ENCODE measurements around the gene EPOP. TPM values are rescaled to one million over a fixed set of nuclear protein-coding genes. Genes with fewer than 3 reads are reported as not detected.

Gene EPOP
- total and polyA plus RNA-seq, 2 of the 13 experiments (the other 11 are each of a cell fraction or from before 2014, with no cell fraction given): 14.7 to 37.8 TPM

DNA sequence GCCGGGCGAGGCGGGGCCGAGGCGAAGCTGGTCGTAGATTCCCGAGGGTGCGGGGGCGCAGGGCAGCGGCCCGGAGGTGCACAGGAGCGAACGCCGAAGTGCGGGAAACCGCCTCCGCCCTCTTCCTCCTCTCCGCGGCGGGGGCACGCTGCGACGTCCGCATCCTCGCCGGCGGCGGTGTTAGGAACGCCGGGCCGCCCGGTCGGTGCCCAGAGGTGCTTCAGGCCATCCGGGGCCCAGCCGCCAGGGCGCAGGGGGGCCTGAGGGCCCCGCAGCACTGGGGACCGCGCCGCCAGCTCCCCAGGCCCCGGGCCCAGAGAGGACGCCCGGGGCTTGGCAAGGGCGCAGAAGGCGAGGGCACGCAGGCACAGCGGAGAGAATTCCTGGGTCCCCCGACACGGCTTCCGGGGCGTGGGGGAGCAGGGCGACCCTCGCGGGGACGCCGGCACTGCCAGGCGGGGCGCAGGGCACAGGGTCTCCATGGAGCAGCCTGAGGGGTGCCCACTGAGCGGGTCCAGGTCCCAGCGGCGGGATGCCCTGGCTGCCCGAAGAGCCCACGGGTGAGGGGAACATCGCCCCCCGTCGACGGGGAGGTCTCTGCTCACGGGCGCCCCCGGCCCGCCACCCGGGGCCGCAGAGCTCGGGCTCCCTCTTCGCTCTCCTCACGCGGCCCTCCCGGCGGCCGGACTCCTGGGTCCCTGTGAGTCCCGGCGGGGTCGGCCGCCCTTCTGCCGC lies 576 bp downstream of the EPOP start (continued):
- no peak for TF ChIP-seq XRCC5 (optimal IDR thresholded peaks at IDR 0.05; ENCODE audit: low read length)
- TF ChIP-seq, protein P1, sequence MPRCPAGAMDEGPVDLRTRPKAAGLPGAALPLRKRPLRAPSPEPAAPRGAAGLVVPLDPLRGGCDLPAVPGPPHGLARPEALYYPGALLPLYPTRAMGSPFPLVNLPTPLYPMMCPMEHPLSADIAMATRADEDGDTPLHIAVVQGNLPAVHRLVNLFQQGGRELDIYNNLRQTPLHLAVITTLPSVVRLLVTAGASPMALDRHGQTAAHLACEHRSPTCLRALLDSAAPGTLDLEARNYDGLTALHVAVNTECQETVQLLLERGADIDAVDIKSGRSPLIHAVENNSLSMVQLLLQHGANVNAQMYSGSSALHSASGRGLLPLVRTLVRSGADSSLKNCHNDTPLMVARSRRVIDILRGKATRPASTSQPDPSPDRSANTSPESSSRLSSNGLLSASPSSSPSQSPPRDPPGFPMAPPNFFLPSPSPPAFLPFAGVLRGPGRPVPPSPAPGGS (CRISPR knock-in tag; IDR thresholded peaks at IDR 0.05): no peak
- TF ChIP-seq MXD4 (CRISPR knock-in tag; IDR thresholded peaks at IDR 0.05): no peak; the same call in 1 of the 2 replicates
- TF ChIP-seq KLF9 (CRISPR knock-in tag; IDR thresholded peaks at IDR 0.05; ENCODE audit: low read depth): no peak
- no peak; the same call in 1 of the 2 replicates for TF ChIP-seq PHF8 (CRISPR knock-in tag; IDR thresholded peaks at IDR 0.05)
- TF ChIP-seq, protein P2, sequence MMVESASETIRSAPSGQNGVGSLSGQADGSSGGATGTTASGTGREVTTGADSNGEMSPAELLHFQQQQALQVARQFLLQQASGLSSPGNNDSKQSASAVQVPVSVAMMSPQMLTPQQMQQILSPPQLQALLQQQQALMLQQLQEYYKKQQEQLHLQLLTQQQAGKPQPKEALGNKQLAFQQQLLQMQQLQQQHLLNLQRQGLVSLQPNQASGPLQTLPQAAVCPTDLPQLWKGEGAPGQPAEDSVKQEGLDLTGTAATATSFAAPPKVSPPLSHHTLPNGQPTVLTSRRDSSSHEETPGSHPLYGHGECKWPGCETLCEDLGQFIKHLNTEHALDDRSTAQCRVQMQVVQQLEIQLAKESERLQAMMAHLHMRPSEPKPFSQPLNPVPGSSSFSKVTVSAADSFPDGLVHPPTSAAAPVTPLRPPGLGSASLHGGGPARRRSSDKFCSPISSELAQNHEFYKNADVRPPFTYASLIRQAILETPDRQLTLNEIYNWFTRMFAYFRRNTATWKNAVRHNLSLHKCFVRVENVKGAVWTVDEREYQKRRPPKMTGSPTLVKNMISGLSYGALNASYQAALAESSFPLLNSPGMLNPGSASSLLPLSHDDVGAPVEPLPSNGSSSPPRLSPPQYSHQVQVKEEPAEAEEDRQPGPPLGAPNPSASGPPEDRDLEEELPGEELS (CRISPR knock-in tag; IDR thresholded peaks at IDR 0.05): no peak
- TF ChIP-seq, protein P3, sequence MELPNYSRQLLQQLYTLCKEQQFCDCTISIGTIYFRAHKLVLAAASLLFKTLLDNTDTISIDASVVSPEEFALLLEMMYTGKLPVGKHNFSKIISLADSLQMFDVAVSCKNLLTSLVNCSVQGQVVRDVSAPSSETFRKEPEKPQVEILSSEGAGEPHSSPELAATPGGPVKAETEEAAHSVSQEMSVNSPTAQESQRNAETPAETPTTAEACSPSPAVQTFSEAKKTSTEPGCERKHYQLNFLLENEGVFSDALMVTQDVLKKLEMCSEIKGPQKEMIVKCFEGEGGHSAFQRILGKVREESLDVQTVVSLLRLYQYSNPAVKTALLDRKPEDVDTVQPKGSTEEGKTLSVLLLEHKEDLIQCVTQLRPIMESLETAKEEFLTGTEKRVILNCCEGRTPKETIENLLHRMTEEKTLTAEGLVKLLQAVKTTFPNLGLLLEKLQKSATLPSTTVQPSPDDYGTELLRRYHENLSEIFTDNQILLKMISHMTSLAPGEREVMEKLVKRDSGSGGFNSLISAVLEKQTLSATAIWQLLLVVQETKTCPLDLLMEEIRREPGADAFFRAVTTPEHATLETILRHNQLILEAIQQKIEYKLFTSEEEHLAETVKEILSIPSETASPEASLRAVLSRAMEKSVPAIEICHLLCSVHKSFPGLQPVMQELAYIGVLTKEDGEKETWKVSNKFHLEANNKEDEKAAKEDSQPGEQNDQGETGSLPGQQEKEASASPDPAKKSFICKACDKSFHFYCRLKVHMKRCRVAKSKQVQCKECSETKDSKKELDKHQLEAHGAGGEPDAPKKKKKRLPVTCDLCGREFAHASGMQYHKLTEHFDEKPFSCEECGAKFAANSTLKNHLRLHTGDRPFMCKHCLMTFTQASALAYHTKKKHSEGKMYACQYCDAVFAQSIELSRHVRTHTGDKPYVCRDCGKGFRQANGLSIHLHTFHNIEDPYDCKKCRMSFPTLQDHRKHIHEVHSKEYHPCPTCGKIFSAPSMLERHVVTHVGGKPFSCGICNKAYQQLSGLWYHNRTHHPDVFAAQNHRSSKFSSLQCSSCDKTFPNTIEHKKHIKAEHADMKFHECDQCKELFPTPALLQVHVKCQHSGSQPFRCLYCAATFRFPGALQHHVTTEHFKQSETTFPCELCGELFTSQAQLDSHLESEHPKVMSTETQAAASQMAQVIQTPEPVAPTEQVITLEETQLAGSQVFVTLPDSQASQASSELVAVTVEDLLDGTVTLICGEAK (IDR thresholded peaks at IDR 0.05): no peak
- TF ChIP-seq, protein P3 (CRISPR knock-in tag; IDR thresholded peaks at IDR 0.05): no peak
- TF ChIP-seq ATF7 (IDR thresholded peaks at IDR 0.05): no peak
- TF ChIP-seq ATF7 (CRISPR knock-in tag; IDR thresholded peaks at IDR 0.05): no peak
- no peak for TF ChIP-seq SMAD9 (CRISPR knock-in tag; IDR thresholded peaks at IDR 0.05)
- no peak for TF ChIP-seq STAG1 (CRISPR knock-in tag; IDR thresholded peaks at IDR 0.05)
- TF ChIP-seq SMARCE1 (IDR thresholded peaks at IDR 0.05; ENCODE audit: borderline replicate concordance): no peak
- no peak for TF ChIP-seq SIX4 (CRISPR knock-in tag; IDR thresholded peaks at IDR 0.05)
- no peak for TF ChIP-seq MAFK (conservative IDR thresholded peaks at IDR 0.05 in 1 of 2, IDR thresholded peaks at IDR 0.05 in 1 of 2; ENCODE audit: low read length in 2 of 2)
- no peak for TF ChIP-seq TEAD2 (CRISPR knock-in tag; IDR thresholded peaks at IDR 0.05)
- 0 out of 2 replicates have a peak, but pooled peaks have one; percentile 27 for TF ChIP-seq ZNF468 (CRISPR knock-in tag; IDR thresholded peaks at IDR 0.05)
- no peak; the same call in 1 of the 2 replicates for TF ChIP-seq HOXA3 (CRISPR knock-in tag; IDR thresholded peaks at IDR 0.05)
- no peak for TF ChIP-seq MBD4 (IDR thresholded peaks at IDR 0.05; ENCODE audit: borderline replicate concordance, low read length)
